Measurements from ENCODE around the gene TMEM178B. TPM values are rescaled to one million over a fixed set of nuclear protein-coding genes. Genes with fewer than 3 reads are reported as not detected.

The TMEM178B gene
- total and polyA plus RNA-seq, 3 experiments from 2014 or later: 0.02 to 1.1 (median 0.97) TPM

GRCh38 chr7:141528399-141528798, 454.5 kb downstream of the TMEM178B start:
- CTCF ChIA-PET: no interaction called here
- no peaks in the 10 kb centered on the region for H3K9me3 Mint-ChIP-seq
- H3K36me3 Mint-ChIP-seq: no peaks in the 10 kb centered on the region

More at GRCh38 chr7:141528399-141528798, 454.5 kb downstream of the TMEM178B start:
- H3K27me3 Mint-ChIP-seq: peaks cover 18 to 28% of the 10 kb centered on the region in 2 donors
- Histone ChIP-seq H3K36me3 (ENCODE audit: insufficient read depth, low read length) (no peaks in the 10 kb centered on the region), H3K27ac (ENCODE audit: low read depth, low read length) (no peak overlapping the region), H3K27me3 (ENCODE audit: insufficient read depth, low read length, poor library complexity, severe bottlenecking) (no peaks in the 10 kb centered on the region), H3K4me3 (ENCODE audit: low read length) (no peak overlapping the region), H3K9me3 (ENCODE audit: low read length) (no peaks in the 10 kb centered on the region), H3K4me1 (ENCODE audit: insufficient read depth, low read length) (no peaks in the 10 kb centered on the region)
- no peak overlapping the region for H3K27ac Mint-ChIP-seq
- POLR2A ChIA-PET: no interaction called here
- DNase-seq: no peak
- H3K4me1 Mint-ChIP-seq: peaks cover 0 to 3% (median 2%) of the 10 kb centered on the region in 3 donors
- no peak overlapping the region for H3K4me3 Mint-ChIP-seq

Other genes starting within 250 kb of the TMEM178B start
- gene BRAF, start 149.1 kb upstream of the TMEM178B start, total RNA-seq: 10 to 100 TPM; 28.4 to 32.0 TPM
- gene BRAF, start 149.1 kb upstream of the TMEM178B start, polyA plus RNA-seq: 11.3 TPM
- gene MRPS33, start 59.1 kb upstream of the TMEM178B start, total RNA-seq: 100 to 1,000 TPM; 113 to 114 TPM
- gene MRPS33, start 59.1 kb upstream of the TMEM178B start, polyA plus RNA-seq: 82.0 TPM